ENCODE results near the gene BABAM2.
A peak's percentile ranks its signal among the peaks of the same experiment; 100 is the strongest.

The BABAM2 gene

DNA sequence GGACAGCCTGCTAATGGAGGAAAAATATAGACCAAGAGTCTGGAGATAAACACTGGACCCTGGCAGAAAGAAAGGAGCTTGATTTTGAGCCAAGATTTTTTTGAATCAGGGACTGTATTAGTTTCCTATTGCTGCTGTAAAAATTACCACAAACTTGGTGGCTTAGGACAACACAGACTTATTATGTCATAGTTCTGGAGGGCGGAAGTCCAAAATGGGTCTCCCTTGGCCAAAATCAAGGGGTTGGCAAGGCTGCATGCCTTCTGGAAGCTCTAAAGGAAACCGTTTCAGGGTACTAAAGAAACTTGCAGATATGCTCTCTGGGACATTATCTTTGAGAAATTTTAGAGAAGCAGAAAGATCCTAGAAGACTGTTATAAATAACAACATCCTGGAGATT is 140.1 kb downstream of the BABAM2 start:
- no peak for DNase-seq (ENCODE audit: low read depth)

DNA sequence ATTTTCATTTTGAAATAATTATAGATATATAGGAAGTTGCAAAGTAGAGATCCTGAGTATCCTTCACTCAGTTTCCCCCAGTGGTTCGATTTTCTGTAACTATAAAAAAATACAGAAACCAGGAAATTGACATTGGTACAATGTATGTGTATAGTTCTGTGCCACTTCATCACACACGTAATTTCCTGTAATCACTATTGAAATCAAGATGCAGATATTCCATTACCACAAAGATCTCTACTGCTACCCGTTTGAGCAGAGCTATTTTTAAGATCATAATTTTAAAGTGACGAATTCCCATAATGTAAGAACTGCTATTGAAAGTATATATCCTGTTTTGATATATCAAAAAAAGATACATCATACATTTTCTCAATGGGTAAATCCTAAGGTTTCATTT is 142.3 kb downstream of the BABAM2 start:
- no peak for DNase-seq (ENCODE audit: low read depth)

GRCh38 chr2:28034696-28035095 is 144.2 kb downstream of the BABAM2 start:
- no peak for DNase-seq (ENCODE audit: low read depth)

DNA sequence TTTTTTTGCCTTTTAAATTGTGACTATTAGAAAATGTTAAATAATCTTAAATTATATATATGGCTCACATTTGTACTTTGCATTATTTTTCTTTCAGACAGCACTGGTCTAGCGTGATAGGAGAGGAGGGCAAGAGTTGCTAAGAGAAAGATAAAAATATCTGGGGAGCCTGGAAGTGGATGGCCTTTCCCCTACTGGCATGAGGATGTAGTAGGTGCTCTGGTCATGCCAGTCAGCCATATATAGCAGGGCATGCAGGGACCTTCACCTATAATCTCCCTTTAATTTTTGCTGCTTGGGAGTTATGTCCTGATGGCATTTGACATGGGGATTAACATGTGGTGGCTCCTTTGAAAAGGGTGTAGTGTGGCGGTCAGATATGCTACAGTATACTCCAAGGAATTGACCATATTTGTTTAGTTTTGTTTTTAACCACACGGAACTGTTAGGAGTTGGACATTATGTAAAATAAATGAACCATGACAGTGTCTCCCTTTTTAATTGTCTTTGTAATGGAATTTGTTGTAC is 144.7 kb downstream of the BABAM2 start:
- no peak for DNase-seq (ENCODE audit: low read depth)

DNA sequence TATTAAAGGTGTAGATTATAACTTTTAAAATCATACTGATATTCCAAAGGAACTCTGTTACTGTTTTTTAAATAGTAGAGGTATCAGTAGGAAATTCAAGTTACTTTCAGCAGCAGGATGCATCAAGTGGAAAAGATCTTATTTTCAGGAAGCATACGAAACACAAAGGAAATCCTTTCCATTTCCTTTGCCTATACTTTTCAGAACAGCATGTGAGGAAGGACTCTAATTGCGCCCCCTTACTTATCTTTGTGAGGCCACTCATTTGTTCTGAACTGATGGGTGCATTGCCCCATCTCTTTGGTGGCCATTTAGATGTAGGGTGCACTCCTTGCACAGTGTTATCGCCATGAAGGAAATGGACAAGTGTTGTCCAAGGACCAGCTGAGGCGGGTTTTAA is 145.3 kb downstream of the BABAM2 start:
- DNase-seq (ENCODE audit: low read depth) = no peak

DNA sequence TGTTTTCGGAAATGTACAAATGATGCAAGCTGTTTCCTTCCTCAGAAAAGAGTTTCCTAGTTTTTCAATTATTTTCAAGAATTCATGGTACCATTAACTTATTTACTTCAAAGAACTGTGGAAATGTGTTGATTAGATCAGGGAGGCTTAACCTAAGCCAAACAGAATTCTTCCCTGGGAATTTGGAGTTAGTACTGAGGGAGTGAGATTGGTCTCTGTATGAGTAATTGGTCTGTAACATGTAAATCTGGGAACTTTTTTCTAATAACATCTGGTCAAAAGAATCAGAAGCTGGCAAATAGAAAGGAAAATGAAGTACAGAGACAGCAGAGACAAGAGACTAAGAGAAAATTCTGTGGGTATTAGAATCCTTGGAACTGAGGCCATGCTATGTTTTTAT is 145.8 kb downstream of the BABAM2 start:
- DNase-seq (ENCODE audit: low read depth) = no peak

- DNase-seq (ENCODE audit: low read depth) = no peak
These were observed 148.2 kb downstream of the BABAM2 start for GRCh38 chr2:28038722-28039121.

GRCh38 chr2:28045676-28046351 is 155.3 kb downstream of the BABAM2 start:
- DNase-seq (ENCODE audit: low read depth) = no peak

- DNase-seq (ENCODE audit: low read depth) = no peak
These were observed 156.4 kb downstream of the BABAM2 start for GRCh38 chr2:28046921-28047320.

- DNase-seq (ENCODE audit: low read depth) = peak; percentile 56
These were observed 157.2 kb downstream of the BABAM2 start for GRCh38 chr2:28047681-28048080.

GRCh38 chr2:28048341-28048740 is 157.8 kb downstream of the BABAM2 start:
- DNase-seq (ENCODE audit: low read depth) = peak; percentile 24

DNA sequence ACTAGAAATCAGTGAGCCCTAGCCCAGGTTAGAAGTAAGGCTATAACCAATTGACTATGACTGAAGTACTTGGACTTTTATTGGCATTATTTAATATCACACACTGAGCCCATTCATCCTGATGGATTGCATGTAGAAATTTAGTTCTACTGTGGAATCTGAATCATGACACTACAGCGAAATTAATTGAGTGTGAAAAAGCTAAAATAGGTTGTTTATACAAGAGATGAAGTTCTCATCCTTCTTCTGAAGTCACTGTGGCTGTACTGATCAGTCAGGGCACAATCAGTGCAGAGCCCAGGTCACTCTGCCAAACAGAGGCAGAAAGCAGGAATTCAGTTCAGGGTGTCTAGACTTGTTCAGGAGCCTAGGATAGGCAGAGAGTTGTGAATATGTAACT is 158.9 kb downstream of the BABAM2 start:
- DNase-seq (ENCODE audit: low read depth) = no peak

GRCh38 chr2:28049899-28050298 is 159.4 kb downstream of the BABAM2 start:
- DNase-seq (ENCODE audit: low read depth) = no peak

- DNase-seq (ENCODE audit: low read depth) = no peak
These were observed 162.2 kb downstream of the BABAM2 start for GRCh38 chr2:28052691-28053090.

DNA sequence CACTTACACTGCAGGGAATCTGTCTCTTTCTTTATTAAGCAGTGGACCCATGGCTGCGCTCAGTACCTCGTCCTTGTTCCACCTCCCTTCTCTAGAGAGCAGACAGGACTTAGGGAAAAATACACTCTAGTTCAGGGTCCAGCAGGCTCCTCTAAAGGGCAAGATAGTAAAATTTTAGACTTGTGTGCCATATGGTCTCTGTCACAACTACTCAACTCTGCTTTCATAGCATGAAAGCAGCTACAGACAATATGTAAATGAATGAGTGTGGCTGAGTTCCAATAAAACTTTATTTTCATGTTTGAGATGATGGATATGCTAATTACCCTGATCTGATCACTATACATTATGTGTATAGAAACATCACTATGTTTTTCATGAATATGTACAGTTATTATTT is 163.1 kb downstream of the BABAM2 start:
- DNase-seq (ENCODE audit: low read depth) = no peak

GRCh38 chr2:28054916-28055315 is 164.4 kb downstream of the BABAM2 start:
- DNase-seq (ENCODE audit: low read depth) = no peak

GRCh38 chr2:28055325-28055970 is 164.9 kb downstream of the BABAM2 start:
- no peak for DNase-seq (ENCODE audit: low read depth)

DNA sequence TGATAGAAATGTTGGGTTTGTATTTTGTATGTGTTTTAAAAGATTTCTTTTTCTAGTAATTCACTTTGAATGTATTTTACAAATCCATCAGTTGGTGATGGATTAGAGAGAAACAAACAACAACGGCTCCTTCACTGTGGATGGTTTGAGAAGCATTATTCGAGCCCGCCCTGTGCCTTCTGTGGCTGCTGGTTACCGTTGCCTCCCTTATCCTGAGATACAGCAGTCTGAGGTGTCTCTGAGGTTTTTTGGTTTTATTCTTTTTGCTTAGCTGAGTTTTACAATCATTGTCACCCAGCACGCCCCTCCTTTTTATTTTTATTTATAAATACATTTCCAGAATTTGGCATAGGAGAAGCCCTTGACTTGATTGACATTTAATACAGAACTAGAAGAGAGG is 168.3 kb downstream of the BABAM2 start:
- no peak for DNase-seq (ENCODE audit: low read depth)

GRCh38 chr2:28062867-28063266 is 172.3 kb downstream of the BABAM2 start:
- DNase-seq (ENCODE audit: low read depth) = no peak

- no peak for DNase-seq (ENCODE audit: low read depth)
These were observed 173.0 kb downstream of the BABAM2 start for GRCh38 chr2:28063492-28063962.

- DNase-seq (ENCODE audit: low read depth) = no peak
These were observed 177.1 kb downstream of the BABAM2 start for GRCh38 chr2:28067602-28068001.

DNA sequence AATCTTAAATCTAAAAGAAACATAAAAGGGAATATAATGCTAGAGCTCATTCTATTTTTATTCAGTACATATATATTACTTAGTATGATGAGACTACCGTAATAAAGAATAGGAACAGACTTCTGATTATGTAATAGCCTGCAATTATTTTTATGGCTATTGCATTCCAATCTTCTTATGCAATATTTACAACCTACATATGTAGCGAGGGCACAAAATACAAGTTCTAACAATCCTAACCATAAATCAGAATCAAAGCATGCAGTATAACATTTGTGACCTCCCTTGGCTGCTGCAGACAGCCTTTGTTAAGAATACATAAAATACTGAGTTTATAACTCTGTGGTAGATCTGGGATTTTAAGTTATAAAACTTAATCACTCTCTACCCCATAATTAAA is 177.6 kb downstream of the BABAM2 start:
- no peak for DNase-seq (ENCODE audit: low read depth)

GRCh38 chr2:28068527-28068926 is 178.0 kb downstream of the BABAM2 start:
- DNase-seq (ENCODE audit: low read depth) = no peak

DNA sequence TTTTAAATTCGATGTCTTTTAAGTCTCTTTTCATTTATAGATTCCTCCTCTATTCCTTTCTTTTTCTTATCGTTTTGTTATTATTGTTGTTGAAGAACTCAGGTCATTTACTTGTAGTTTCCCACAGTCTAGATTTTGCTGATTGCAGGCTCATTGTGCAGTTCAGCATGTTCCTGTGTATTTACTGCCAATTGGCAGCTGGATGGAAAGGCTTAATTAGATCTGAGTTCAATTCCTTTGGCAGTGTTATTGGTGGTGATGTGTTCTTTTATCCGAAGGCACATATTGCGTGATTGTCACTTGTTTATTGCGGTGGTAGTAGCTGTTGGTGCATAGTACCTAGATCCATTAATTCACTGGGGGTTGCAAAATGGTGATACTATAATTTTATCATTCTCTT is 180.7 kb downstream of the BABAM2 start:
- no peak for DNase-seq (ENCODE audit: low read depth)
